Epithelial cell of proximal tubule (primary cell): ENCODE data around the gene SLC6A12. TPM values are rescaled to one million over a fixed set of nuclear protein-coding genes. Genes with fewer than 3 reads are reported as not detected.

Experiments
- DNase-seq: peaks from one replicate; pipeline ENCODE4 v3.0.0-alpha.2; 2011; ENCODE audit warnings: low read depth
- H3K4me3 ChIP-seq: 2 replicates; pipeline ENCODE4 v1.5.1; 2011; ENCODE audit warnings: low read depth, mild to moderate bottlenecking, low read length
- CTCF ChIP-seq: conservative IDR thresholded peaks from 2 replicates; pipeline ENCODE4 v1.5.1; 2012; ENCODE audit warnings: low read depth, mild to moderate bottlenecking, low read length
- total RNA-seq: library from RNA; depleted of rRNA; stranded (reverse); fragments of >200 nt; gene quantifications from 2 replicates; pipeline ENCODE4 v1.2.3, GENCODE V29; 2015

SLC6A12 gene
- total RNA-seq, 1 donor from 2014 or later, result not detected

- TF ChIP-seq CTCF, result no peak
- H3K4me3 ChIP-seq, result no peak overlapping the region
- no peak for DNase-seq
Measured at GRCh38 chr12:186006-186625, 27.8 kb downstream of the SLC6A12 start.

DNA sequence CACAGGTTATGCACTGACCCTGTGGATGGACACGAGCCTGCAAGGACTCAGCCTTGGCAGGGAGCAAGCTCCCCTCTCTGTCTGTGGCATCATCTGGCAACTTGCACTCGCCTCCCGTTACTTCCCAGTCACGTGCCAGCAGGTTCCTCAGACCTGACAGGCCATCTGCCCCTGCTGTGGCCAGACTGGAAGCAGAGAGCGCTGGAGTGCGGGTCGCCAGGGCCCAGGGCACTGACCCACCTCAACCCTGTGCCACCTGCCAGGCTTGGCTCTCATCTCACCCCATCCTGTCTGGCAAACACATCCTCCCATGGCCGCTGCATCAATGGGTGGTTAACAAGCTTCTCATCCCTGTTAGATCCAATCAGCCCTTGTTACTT is 28.4 kb downstream of the SLC6A12 start:
- no peak for TF ChIP-seq CTCF
- DNase-seq, result no peak
- H3K4me3 ChIP-seq, result no peak overlapping the region

GRCh38 chr12:184811-185575 is 29.0 kb downstream of the SLC6A12 start:
- no peak overlapping the region for H3K4me3 ChIP-seq
- DNase-seq, result no peak
- TF ChIP-seq CTCF, result no peak

- no peak overlapping the region for H3K4me3 ChIP-seq
- DNase-seq, result no peak
- TF ChIP-seq CTCF, result no peak
Measured at GRCh38 chr12:182381-182892, 31.5 kb downstream of the SLC6A12 start.

GRCh38 chr12:181921-182320 is 32.0 kb downstream of the SLC6A12 start:
- TF ChIP-seq CTCF, result no peak
- DNase-seq, result no peak
- H3K4me3 ChIP-seq, result no peak overlapping the region

DNA sequence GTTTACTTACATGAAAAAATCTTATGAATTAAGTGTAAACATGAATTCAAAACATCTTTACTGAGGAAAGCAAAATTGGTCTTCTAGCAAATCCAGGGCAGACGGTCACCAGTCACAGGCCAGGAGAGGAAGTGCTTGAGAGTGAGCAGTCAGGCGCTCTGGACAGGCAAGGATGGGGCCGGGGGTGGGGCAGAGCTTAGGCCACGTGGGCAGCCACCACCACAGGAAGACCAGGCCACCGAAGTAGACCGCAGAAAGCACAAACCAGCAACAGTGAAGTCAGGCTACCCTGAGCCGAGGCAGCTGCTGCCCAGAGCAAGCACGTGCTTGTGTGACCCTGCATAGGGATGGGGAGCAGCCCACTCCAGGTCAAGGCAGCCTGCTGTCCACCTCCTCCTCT is 33.5 kb downstream of the SLC6A12 start:
- DNase-seq, result no peak
- TF ChIP-seq CTCF, result no peak
- H3K4me3 ChIP-seq, result no peak overlapping the region

- no peak overlapping the region for H3K4me3 ChIP-seq
- DNase-seq, result no peak
- TF ChIP-seq CTCF, result no peak
Measured at GRCh38 chr12:179885-180284, 34.1 kb downstream of the SLC6A12 start.
